GM13976 (cell line): Measurements from ENCODE around the gene SETMAR.
"Not testable (repeated sequence)": the region's sequence is repeated elsewhere in the genome, so short reads cannot be mapped to it uniquely, and the experiment has no call there.

ENCODE experiments used
- DNase-seq: peaks from one replicate; pipeline ENCODE4 v3.0.0; 2012; ENCODE audit warnings: low spot score
- CTCF ChIP-seq: IDR thresholded peaks from 2 replicates; pipeline ENCODE4 v1.5.1; 2012; ENCODE audit warnings: borderline replicate concordance, mild to moderate bottlenecking; ENCODE audit not compliant: insufficient read depth; ENCODE audit errors: extremely low read depth, missing control alignments, control extremely low read depth
- in situ Hi-C: fragments of 300-500 bp; cut with MboI; formaldehyde crosslinking; loops from one replicate; pipeline ENCODE4 v1.12.0; 2022; ENCODE audit warnings: low sequenced_read_pairs, mixed read lengths, inconsistent platforms; ENCODE audit not compliant: unreplicated experiment

SETMAR gene

GRCh38 chr3:4297486-4297885 is 5.7 kb upstream of the SETMAR start:
- in situ Hi-C loops, result no loop called here
- DNase-seq, result no peak
- TF ChIP-seq CTCF, result no peak

GRCh38 chr3:4302747-4303146 is 422 bp upstream of the SETMAR start:
- no peak for TF ChIP-seq CTCF
- peak; percentile 6 for DNase-seq
- in situ Hi-C loops, result no loop called here

GRCh38 chr3:4305210-4305609 is 2.0 kb downstream of the SETMAR start:
- DNase-seq, in situ Hi-C loops: not testable (repeated sequence)

GRCh38 chr3:4306091-4306490 is 2.9 kb downstream of the SETMAR start:
- DNase-seq, result no peak
- no peak for TF ChIP-seq CTCF
- in situ Hi-C loops, result no loop called here

GRCh38 chr3:4306860-4307259 is 3.7 kb downstream of the SETMAR start:
- no peak for TF ChIP-seq CTCF
- no peak for DNase-seq
- in situ Hi-C loops, result no loop called here

- no peak for DNase-seq
- no peak for TF ChIP-seq CTCF
- in situ Hi-C loops, result no loop called here
Measured at GRCh38 chr3:4309491-4310128, 6.4 kb downstream of the SETMAR start.

GRCh38 chr3:4310971-4311370 is 7.8 kb downstream of the SETMAR start:
- in situ Hi-C loops, result no loop called here
- DNase-seq, result no peak
- TF ChIP-seq CTCF, result no peak

GRCh38 chr3:4311496-4311895 is 8.3 kb downstream of the SETMAR start:
- TF ChIP-seq CTCF, result no peak
- no peak for DNase-seq
- in situ Hi-C loops, result no loop called here
